Measurements from ENCODE around the gene GSE1. TPM values are rescaled to one million over a fixed set of nuclear protein-coding genes. Genes with fewer than 3 reads are reported as not detected.

Gene GSE1
- total and polyA plus RNA-seq, 2 donors from 2014 or later, result 9.5 to 92.8 TPM

DNA sequence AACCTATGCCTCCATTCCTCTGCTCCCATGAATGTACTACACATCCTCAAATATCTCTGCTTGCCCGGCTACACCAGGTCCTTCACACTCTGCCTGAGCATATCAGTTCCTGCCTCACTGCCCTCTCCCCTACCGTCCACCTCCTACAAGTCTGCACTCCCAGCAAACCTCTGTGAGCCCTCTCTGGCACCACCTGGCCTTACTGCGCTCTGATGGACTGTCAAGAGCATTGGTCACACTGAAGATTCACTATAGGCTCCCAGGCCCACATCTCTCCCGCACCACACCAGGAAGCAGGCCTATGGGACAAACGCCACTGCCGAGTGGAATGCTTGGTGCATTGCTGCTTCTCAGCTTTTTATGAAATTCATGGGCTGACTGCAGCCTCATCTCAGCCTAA lies 66.7 kb downstream of the GSE1 start:
- H3K4me1 ChIP-seq (ENCODE audit: control insufficient read depth in 2 of 3, insufficient read depth in 2 of 3, low read depth in 1 of 3, low read length in 3 of 3), result peaks cover 0 to 7% (median 6%) of the 10 kb centered on the region in 3 donors
- FAIRE-seq, result no peak
- no peak overlapping the region for H3K27ac ChIP-seq (ENCODE audit: low read depth in 2 of 2, low read length in 2 of 2)
- H3K4me3 ChIP-seq (ENCODE audit: low read length in 3 of 3), result no peak overlapping the region
- TF ChIP-seq, protein P1, sequence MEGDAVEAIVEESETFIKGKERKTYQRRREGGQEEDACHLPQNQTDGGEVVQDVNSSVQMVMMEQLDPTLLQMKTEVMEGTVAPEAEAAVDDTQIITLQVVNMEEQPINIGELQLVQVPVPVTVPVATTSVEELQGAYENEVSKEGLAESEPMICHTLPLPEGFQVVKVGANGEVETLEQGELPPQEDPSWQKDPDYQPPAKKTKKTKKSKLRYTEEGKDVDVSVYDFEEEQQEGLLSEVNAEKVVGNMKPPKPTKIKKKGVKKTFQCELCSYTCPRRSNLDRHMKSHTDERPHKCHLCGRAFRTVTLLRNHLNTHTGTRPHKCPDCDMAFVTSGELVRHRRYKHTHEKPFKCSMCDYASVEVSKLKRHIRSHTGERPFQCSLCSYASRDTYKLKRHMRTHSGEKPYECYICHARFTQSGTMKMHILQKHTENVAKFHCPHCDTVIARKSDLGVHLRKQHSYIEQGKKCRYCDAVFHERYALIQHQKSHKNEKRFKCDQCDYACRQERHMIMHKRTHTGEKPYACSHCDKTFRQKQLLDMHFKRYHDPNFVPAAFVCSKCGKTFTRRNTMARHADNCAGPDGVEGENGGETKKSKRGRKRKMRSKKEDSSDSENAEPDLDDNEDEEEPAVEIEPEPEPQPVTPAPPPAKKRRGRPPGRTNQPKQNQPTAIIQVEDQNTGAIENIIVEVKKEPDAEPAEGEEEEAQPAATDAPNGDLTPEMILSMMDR (IDR thresholded peaks at IDR 0.05; ENCODE audit: borderline replicate concordance, extremely low read depth, insufficient read depth), result no peak
- H3K27me3 ChIP-seq (ENCODE audit: control insufficient read depth, insufficient read depth, low read length), result no peaks in the 10 kb centered on the region
- peaks cover 0 to 6% (median 6%) of the 10 kb centered on the region in 3 donors for H3K36me3 ChIP-seq (ENCODE audit: control insufficient read depth in 2 of 3, insufficient read depth in 3 of 3, low read length in 3 of 3)
- intact Hi-C loops (cut with DNase I), result no loop called here
- H3K9me3 ChIP-seq (ENCODE audit: control insufficient read depth in 2 of 3, insufficient read depth in 1 of 3, low read length in 3 of 3), result no peaks in the 10 kb centered on the region
- peak in 1 of 5 donors; percentile 27 for DNase-seq
- no peak overlapping the region for H3K9ac ChIP-seq (ENCODE audit: low read length in 3 of 3)

DNA sequence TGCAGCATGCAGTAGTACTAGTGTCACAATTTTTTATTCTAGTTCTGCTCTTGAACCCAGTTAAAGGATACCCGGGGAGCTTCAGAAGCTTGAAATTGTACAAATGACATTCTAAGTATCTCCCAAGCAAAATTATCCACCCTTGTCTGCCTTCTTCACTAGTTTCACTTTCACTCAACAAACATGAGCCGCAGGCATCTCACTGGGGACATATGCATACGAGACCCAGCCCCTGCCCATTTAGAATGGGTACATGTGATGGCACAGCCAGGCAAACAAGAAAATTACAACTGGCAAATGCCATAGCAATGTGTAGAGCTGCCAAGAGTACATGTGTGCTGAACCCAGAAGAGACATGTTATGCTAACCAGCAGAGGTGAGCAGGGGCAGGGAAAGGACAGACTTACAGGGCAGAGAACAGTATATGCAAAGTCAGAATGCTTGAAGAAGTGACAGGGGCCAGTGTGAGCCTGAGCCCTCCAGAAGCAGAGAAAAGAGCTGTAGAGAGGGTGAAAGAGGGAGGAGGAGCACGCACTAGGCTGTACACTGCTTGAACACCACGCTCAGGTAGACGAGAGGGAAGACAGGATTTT lies 67.3 kb downstream of the GSE1 start:
- no peak overlapping the region for H3K9ac ChIP-seq (ENCODE audit: low read length in 3 of 3)
- H3K36me3 ChIP-seq (ENCODE audit: control insufficient read depth in 2 of 3, insufficient read depth in 3 of 3, low read length in 3 of 3), result peaks cover 0 to 6% (median under 1%) of the 10 kb centered on the region in 3 donors
- H3K27ac ChIP-seq (ENCODE audit: low read depth in 2 of 2, low read length in 2 of 2), result no peak overlapping the region
- intact Hi-C loops (cut with DNase I), result no loop called here
- no peak for FAIRE-seq
- no peak overlapping the region for H3K4me3 ChIP-seq (ENCODE audit: low read length in 3 of 3)
- DNase-seq, result no peak
- no peaks in the 10 kb centered on the region for H3K27me3 ChIP-seq (ENCODE audit: control insufficient read depth, insufficient read depth, low read length)
- H3K4me1 ChIP-seq (ENCODE audit: control insufficient read depth in 2 of 3, insufficient read depth in 2 of 3, low read depth in 1 of 3, low read length in 3 of 3), result peaks cover 0 to 7% (median 6%) of the 10 kb centered on the region in 3 donors
- TF ChIP-seq, protein P1 (IDR thresholded peaks at IDR 0.05; ENCODE audit: borderline replicate concordance, extremely low read depth, insufficient read depth), result no peak
- H3K9me3 ChIP-seq (ENCODE audit: control insufficient read depth in 2 of 3, insufficient read depth in 1 of 3, low read length in 3 of 3), result no peaks in the 10 kb centered on the region

DNA sequence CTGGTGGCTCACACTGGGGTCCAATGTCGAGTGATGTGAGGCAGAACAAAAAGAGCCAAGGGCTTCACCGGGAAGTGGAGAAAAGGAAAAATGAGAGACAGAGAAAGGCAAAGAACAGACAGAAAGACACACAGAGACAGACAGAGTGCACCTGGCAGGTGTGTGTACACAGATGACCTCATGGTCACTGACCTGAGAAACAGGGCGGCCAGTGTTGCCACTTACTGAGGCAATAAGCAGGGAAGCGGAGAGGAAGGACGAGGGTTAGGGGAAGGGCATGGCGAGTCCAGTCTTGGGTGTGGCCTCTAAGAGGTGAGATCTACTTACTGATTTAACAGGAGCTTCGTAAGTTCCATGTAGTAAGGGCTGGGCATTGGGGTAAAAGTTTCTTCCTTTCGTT lies 68.1 kb downstream of the GSE1 start:
- Histone ChIP-seq H3K4me3 (ENCODE audit: low read length in 3 of 3) (no peak overlapping the region), H3K9me3 (ENCODE audit: control insufficient read depth in 2 of 3, insufficient read depth in 1 of 3, low read length in 3 of 3) (no peaks in the 10 kb centered on the region), H3K27ac (ENCODE audit: low read depth in 2 of 2, low read length in 2 of 2) (no peak overlapping the region), H3K27me3 (ENCODE audit: control insufficient read depth, insufficient read depth, low read length) (no peaks in the 10 kb centered on the region), H3K4me1 (ENCODE audit: control insufficient read depth in 2 of 3, insufficient read depth in 2 of 3, low read depth in 1 of 3, low read length in 3 of 3) (peaks cover 0 to 7% (median 6%) of the 10 kb centered on the region in 3 donors), H3K9ac (ENCODE audit: low read length in 3 of 3) (no peak overlapping the region), H3K36me3 (ENCODE audit: control insufficient read depth in 2 of 3, insufficient read depth in 3 of 3, low read length in 3 of 3) (peaks cover 0 to 5% (median 0%) of the 10 kb centered on the region in 3 donors)
- intact Hi-C loops (cut with DNase I), result no loop called here
- peak in 1 of 5 donors; percentile 76 for DNase-seq
- TF ChIP-seq, protein P1 (IDR thresholded peaks at IDR 0.05; ENCODE audit: borderline replicate concordance, extremely low read depth, insufficient read depth), result no peak
- FAIRE-seq, result no peak

Measured in kidney (tissue), 14 donors.